H1 (cell line): ENCODE data around the gene TCERG1. TPM values are rescaled to one million over a fixed set of nuclear protein-coding genes. Genes with fewer than 3 reads are reported as not detected.

ENCODE experiments used
- CTCF ChIA-PET: fragments of 300-600 bp; sonication (Branson Sonifier 250); formaldehyde crosslinking; loops from one replicate; lab custom pipeline; 2021; ENCODE audit not compliant: partially characterized antibody; lab: Charles Lee
- POLR2A ChIA-PET: fragments of 300-600 bp; sonication (Branson Sonifier 250); formaldehyde crosslinking; loops from one replicate; lab custom pipeline; 2021; ENCODE audit warnings: inconsistent platforms; ENCODE audit not compliant: partially characterized antibody; lab: Charles Lee
- DNase-seq, 2 experiments: peaks; one replicate each; pipeline versions ENCODE4 v3.0.0 to v3.0.0-alpha.2; 2010 to 2022; ENCODE audit warnings: low spot score in 2 of 2, low read depth in 1 of 2, mixed read lengths in 1 of 2
- FAIRE-seq: peaks from 2 replicates; lab custom pipeline; 2011; peaks lifted over from hg19 to GRCh38; lab: Jason Lieb, UNC
- H2AFZ ChIP-seq: 2 replicates; pipeline ENCODE4 v1.8.1; 2012; ENCODE audit warnings: low read length, inconsistent platforms
- H2AK5ac ChIP-seq: 2 replicates; pipeline ENCODE4 v1.6.1; 2013; ENCODE audit warnings: low read depth, low read length
- H2BK120ac ChIP-seq: replicated peaks from 2 replicates; pipeline ENCODE3; 2013; ENCODE audit warnings: low read depth, low read length, inconsistent platforms
- H2BK12ac ChIP-seq: 2 replicates; pipeline ENCODE4 v1.6.1; 2013; ENCODE audit warnings: low read depth, low read length
- H2BK15ac ChIP-seq: 2 replicates; pipeline ENCODE4 v1.6.1; 2013; ENCODE audit warnings: low read length
- H2BK20ac ChIP-seq: 2 replicates; pipeline ENCODE4 v1.6.1; 2013; ENCODE audit warnings: low read length
- H2BK5ac ChIP-seq: 2 replicates; pipeline ENCODE4 v1.6.1; 2013; ENCODE audit warnings: low read depth, low read length
- H3K14ac ChIP-seq: 2 replicates; pipeline ENCODE4 v1.6.1; 2013; ENCODE audit warnings: inconsistent platforms; ENCODE audit not compliant: insufficient read length
- H3K18ac ChIP-seq: 2 replicates; pipeline ENCODE4 v1.6.1; 2013; ENCODE audit warnings: low read length; ENCODE audit errors: extremely low read depth
- H3K23ac ChIP-seq: 2 replicates; pipeline ENCODE4 v1.6.1; 2013; ENCODE audit warnings: inconsistent platforms; ENCODE audit not compliant: insufficient read length
- H3K23me2 ChIP-seq: 2 replicates; pipeline ENCODE4 v1.6.1; 2013; ENCODE audit warnings: low read depth, low read length
- H3K27ac ChIP-seq: 2 replicates; pipeline ENCODE4 v1.6.1; 2011; ENCODE audit warnings: low read depth, low read length, inconsistent platforms
- H3K27me3 ChIP-seq, 4 experiments: replicated peaks in 1 of 4; 1 replicate in 1 of 4; 2 replicates in 3 of 4; pipeline versions ENCODE4 v1.6.1 to v1.8.1; 2011 to 2013; ENCODE audit warnings: low read length in 3 of 4, mild to moderate bottlenecking in 3 of 4, inconsistent platforms in 2 of 4, mixed read lengths in 2 of 4, moderate library complexity in 1 of 4; ENCODE audit not compliant: control insufficient read depth in 3 of 4, insufficient read depth in 3 of 4; ENCODE audit errors: extremely low read depth in 1 of 4
- H3K36me3 ChIP-seq, 4 experiments: 2 replicates each; pipeline versions ENCODE4 v1.6.1 to v1.8.1; 2011 to 2013; ENCODE audit warnings: mild to moderate bottlenecking in 4 of 4, low read length in 3 of 4, moderate library complexity in 2 of 4, control low read depth in 1 of 4, inconsistent platforms in 1 of 4; ENCODE audit not compliant: insufficient read depth in 4 of 4, control insufficient read depth in 2 of 4
- H3K4ac ChIP-seq: replicated peaks from 2 replicates; pipeline ENCODE3; 2013; ENCODE audit warnings: low read length, low read depth, mixed read lengths, inconsistent platforms; ENCODE audit not compliant: insufficient read length
- H3K4me1 ChIP-seq, 4 experiments: replicated peaks in 1 of 4; 1 replicate in 1 of 4; 2 replicates in 3 of 4; pipeline versions ENCODE4 v1.6.1 to v1.8.1; 2011 to 2013; ENCODE audit warnings: low read length in 3 of 4, inconsistent platforms in 2 of 4, mixed read lengths in 1 of 4; ENCODE audit not compliant: insufficient read depth in 4 of 4, control insufficient read depth in 3 of 4
- H3K4me2 ChIP-seq, 2 experiments: 2 replicates each; pipeline versions ENCODE4 v1.6.1 to v1.8.1; 2011 to 2013; ENCODE audit warnings: low read depth in 2 of 2, low read length in 2 of 2, control low read depth in 1 of 2, inconsistent platforms in 1 of 2, mild to moderate bottlenecking in 1 of 2; ENCODE audit not compliant: insufficient read depth in 1 of 2
- H3K4me3 ChIP-seq, 4 experiments: fragments of 200-600, 300-600 bp in 1 of 4; sonication (generic), shearing (Covaris generic), sonication (Bioruptor Twin) in 1 of 4; 2 replicates each; pipeline versions ENCODE4 v1.5.1 to v1.8.1; 2011 to 2016; ENCODE audit warnings: low read length in 4 of 4, low read depth in 3 of 4, control low read depth in 2 of 4, inconsistent platforms in 2 of 4, mild to moderate bottlenecking in 2 of 4, mixed read lengths in 1 of 4, moderate library complexity in 1 of 4; ENCODE audit not compliant: insufficient read depth in 2 of 4; ENCODE audit errors: extremely low read depth in 1 of 4
- H3K56ac ChIP-seq: replicated peaks from 2 replicates; pipeline ENCODE3; 2013; ENCODE audit warnings: low read depth, mild to moderate bottlenecking, mixed read lengths, low read length, inconsistent platforms; ENCODE audit not compliant: insufficient read length
- H3K79me1 ChIP-seq: 2 replicates; pipeline ENCODE4 v1.6.1; 2013; ENCODE audit warnings: low read depth, low read length, control low read depth
- H3K79me2 ChIP-seq, 2 experiments: 2 replicates each; pipeline versions ENCODE4 v1.6.1 to v1.8.1; 2012 to 2013; ENCODE audit warnings: low read length in 2 of 2, mild to moderate bottlenecking in 2 of 2, inconsistent platforms in 1 of 2; ENCODE audit not compliant: insufficient read depth in 2 of 2, control insufficient read depth in 1 of 2
- H3K9ac ChIP-seq, 4 experiments: replicated peaks in 1 of 4; 1 replicate in 1 of 4; 2 replicates in 3 of 4; pipeline versions ENCODE4 v1.6.1 to v1.8.1; 2011 to 2013; ENCODE audit warnings: low read depth in 3 of 4, low read length in 3 of 4, control low read depth in 2 of 4, mild to moderate bottlenecking in 2 of 4, moderate library complexity in 2 of 4, inconsistent platforms in 1 of 4; ENCODE audit errors: extremely low read depth in 1 of 4
- H3K9me3 ChIP-seq, 2 experiments: 2 replicates each; pipeline versions ENCODE4 v1.6.1 to v1.8.1; 2012 to 2013; ENCODE audit warnings: mild to moderate bottlenecking in 2 of 2, moderate library complexity in 2 of 2, control low read depth in 1 of 2, inconsistent platforms in 1 of 2, low read depth in 1 of 2, low read length in 1 of 2, mixed read lengths in 1 of 2; ENCODE audit not compliant: insufficient read depth in 2 of 2
- H4K20me1 ChIP-seq, 2 experiments: replicated peaks in 1 of 2; 2 replicates each; pipeline versions ENCODE3 to v1.8.1; 2011 to 2013; ENCODE audit warnings: inconsistent platforms in 2 of 2, low read length in 2 of 2, mild to moderate bottlenecking in 1 of 2; ENCODE audit not compliant: insufficient read depth in 2 of 2, control insufficient read depth in 1 of 2
- H4K5ac ChIP-seq: 2 replicates; pipeline ENCODE4 v1.6.1; 2013; ENCODE audit warnings: low read length, low read depth, mixed read lengths, inconsistent platforms; ENCODE audit not compliant: insufficient read length
- H4K8ac ChIP-seq: 2 replicates; pipeline ENCODE4 v1.8.0; 2013; ENCODE audit warnings: mild to moderate bottlenecking, moderate library complexity, low read length, inconsistent platforms; ENCODE audit not compliant: insufficient read depth; ENCODE audit errors: extremely low read depth
- H4K91ac ChIP-seq: replicated peaks from 2 replicates; pipeline ENCODE3; 2013; ENCODE audit warnings: low read length, mixed read lengths, inconsistent platforms; ENCODE audit not compliant: insufficient read length
- ASH2L ChIP-seq: fragments of 200-600, 300-600 bp; sonication (generic); IDR thresholded peaks from one replicate; pipeline ENCODE4 v1.7.1; 2017; ENCODE audit warnings: low read length
- ATF2 ChIP-seq: IDR thresholded peaks from 2 replicates; pipeline ENCODE4 v1.6.1; 2012; ENCODE audit warnings: low read length, inconsistent platforms
- CHD1 ChIP-seq: IDR thresholded peaks from 2 replicates; pipeline ENCODE4 v1.6.1; 2012; ENCODE audit warnings: low read depth, low read length, improper control_type of control experiment
- CHD2 ChIP-seq: IDR thresholded peaks from 2 replicates; pipeline ENCODE4 v1.6.1; 2012; ENCODE audit warnings: low read length, improper control_type of control experiment
- EZH2 ChIP-seq: fragments of 200-600 bp; sonication (generic); IDR thresholded peaks from 2 replicates; pipeline ENCODE4 v1.7.1; 2012; ENCODE audit warnings: low read depth, mild to moderate bottlenecking, moderate library complexity, low read length, inconsistent platforms; ENCODE audit not compliant: severe bottlenecking
- HDAC6 ChIP-seq: IDR thresholded peaks from one replicate; pipeline ENCODE4 v1.7.1; 2012; ENCODE audit warnings: low read depth, mild to moderate bottlenecking, inconsistent platforms, low read length, moderate library complexity
- JUN ChIP-seq: IDR thresholded peaks from 2 replicates; pipeline ENCODE4 v1.6.1; 2011; ENCODE audit warnings: low read depth, mild to moderate bottlenecking, improper control_type of control experiment, low read length
- KDM5A ChIP-seq: fragments of 200-600 bp; IDR thresholded peaks from 2 replicates; pipeline ENCODE4 v1.7.1; 2012; ENCODE audit warnings: mild to moderate bottlenecking, low read length, inconsistent platforms, mixed read lengths
- POLR2AphosphoS5 ChIP-seq: IDR thresholded peaks from 2 replicates; pipeline ENCODE4 v1.6.1; 2011; ENCODE audit warnings: low read depth, low read length
- SIN3A ChIP-seq, 2 experiments: IDR thresholded peaks in 1 of 2; conservative IDR thresholded peaks in 1 of 2; 2 replicates each; pipeline ENCODE4 v1.6.1; 2011 to 2012; ENCODE audit warnings: low read length in 2 of 2, improper control_type of control experiment in 1 of 2, low read depth in 1 of 2, mild to moderate bottlenecking in 1 of 2
- SIX5 ChIP-seq: IDR thresholded peaks from 2 replicates; pipeline ENCODE4 v1.6.1; 2011; ENCODE audit warnings: mild to moderate bottlenecking, low read depth, low read length
- SUZ12 ChIP-seq: fragments of 200-600 bp; sonication (generic); IDR thresholded peaks from 2 replicates; pipeline ENCODE4 v1.6.1; 2012; ENCODE audit warnings: mild to moderate bottlenecking, inconsistent platforms, low read length, moderate library complexity, mixed read lengths
- WGBS, 2 experiments: shearing (Covaris generic) in 1 of 2; methylation state at CpG; one replicate each; pipeline versions ENCODE4 v1.1.6 to v1.1.7; 2013 to 2015; ENCODE audit warnings: low lambda C conversion rate in 2 of 2, mixed read lengths in 2 of 2, inconsistent platforms in 1 of 2, low coverage in 1 of 2, missing lambda C conversion rate in 1 of 2; ENCODE audit not compliant: insufficient replicate concordance in 2 of 2, insufficient coverage in 1 of 2, insufficient read length in 1 of 2; ENCODE audit errors: extremely low coverage in 1 of 2, missing lambda C conversion rate in 1 of 2; 5-methylcytosine and 5-hydroxymethylcytosine counted together
- polyA plus RNA-seq, 7 experiments: library from polyadenylated mRNA; depleted of rRNA in 3 of 7; stranded (reverse) in 5 of 7; unstranded in 2 of 7; fragments of >200 nt in 5 of 7; fragments of 200-250 nt in 2 of 7; gene quantifications; 1 replicate in 5 of 7; 2 replicates in 1 of 7; 4 replicates in 1 of 7; pipeline versions ENCODE4 v1.2.1 to v1.2.3, GENCODE V29; 2011 to 2013; ENCODE audit warnings: missing spikeins in 2 of 7, mixed read lengths in 2 of 7
- total RNA-seq: library from RNA; stranded (reverse); fragmentation: NEBNext Ultra II Directional; extraction: Animal tissue kit (Norgen Biotek cat#: 25700); gene quantifications from 2 replicates; pipeline ENCODE4 v1.2.1, GENCODE V29; 2021

Gene TCERG1
- total and polyA plus RNA-seq, 2 of the 8 experiments (the other 6 are each of a cell fraction or from before 2014, with no cell fraction given): 105 to 122 TPM

- H2BK120ac ChIP-seq: no peak overlapping the region
- H3K9me3 ChIP-seq: no peaks in the 10 kb centered on the region
- no peaks in the 10 kb centered on the region for H3K79me2 ChIP-seq
- H3K4ac ChIP-seq: no peak overlapping the region
- no peak overlapping the region for H4K91ac ChIP-seq
- no peak for FAIRE-seq
- DNase-seq: no peak
- H2BK20ac ChIP-seq: no peak overlapping the region
- H3K4me1 ChIP-seq: peaks cover 0 to 2% (median 0%) of the 10 kb centered on the region in 4 experiments; a peak in 1 of 7 replicates
- H3K4me2 ChIP-seq: no peak overlapping the region
- no peak overlapping the region; the same call in 1 of the 2 replicates for H4K8ac ChIP-seq
- no peak overlapping the region for H3K18ac ChIP-seq
- H4K5ac ChIP-seq: no peak overlapping the region
- H3K14ac ChIP-seq: no peak overlapping the region
- no peak overlapping the region for H2BK12ac ChIP-seq
- H2AK5ac ChIP-seq: no peak overlapping the region
- no peak for TF ChIP-seq ATF2
- no peak for TF ChIP-seq SIX5
- no peak for TF ChIP-seq CHD2
- no peak for TF ChIP-seq HDAC6
- TF ChIP-seq CHD1: no peak
- no peak for TF ChIP-seq SUZ12
- TF ChIP-seq JUN: no peak
- TF ChIP-seq EZH2: no peak
- TF ChIP-seq KDM5A: no peak
- no peak for TF ChIP-seq ASH2L
- no peak for TF ChIP-seq POLR2AphosphoS5
- TF ChIP-seq SIN3A (conservative IDR thresholded peaks at IDR 0.05 in 1 of 2, IDR thresholded peaks at IDR 0.05 in 1 of 2; ENCODE audit: low read depth in 1 of 2, low read length in 2 of 2): no peak
- TF ChIP-seq, all 59 proteins: peak for 0
- WGBS, 2 experiments: 77% methylated on average over 9 of the region's 9 CpGs; no CpG with 5 or more reads in 1 of the 2 experiments
- H3K4me3 ChIP-seq: no peak overlapping the region
- H3K23me2 ChIP-seq: no peaks in the 10 kb centered on the region
- H2BK15ac ChIP-seq: no peak overlapping the region
- no peaks in the 10 kb centered on the region for H3K36me3 ChIP-seq
- H3K27me3 ChIP-seq: no peaks in the 10 kb centered on the region; a peak in 1 of 7 replicates
- no peak overlapping the region for H3K56ac ChIP-seq
- H3K27ac ChIP-seq: no peak overlapping the region
- no peak overlapping the region for H3K23ac ChIP-seq
- no peak overlapping the region for H2BK5ac ChIP-seq
- ChIA-PET POLR2A (interaction anchor here (0.6 kb wide), 1 partner anchor 309 kb away, joined by 4 read pairs; no protein-coding TSS in a partner anchor), CTCF (interaction anchor here (0.9 to 9.1 kb wide), 4 partner anchors 11 to 132 kb away, joined by 3 to 81 read pairs (median 3); no protein-coding TSS in a partner anchor)
- no peak overlapping the region for H2AFZ ChIP-seq
- no peaks in the 10 kb centered on the region for H3K79me1 ChIP-seq
- no peaks in the 10 kb centered on the region for H4K20me1 ChIP-seq
- H3K9ac ChIP-seq: no peak overlapping the region
Observed at GRCh38 chr5:146401021-146401420, 46.1 kb upstream of the TCERG1 start.
